Mesendoderm (in vitro differentiated cells): Measurements from ENCODE around the gene BMP8B.

Source experiments
- DNase-seq: peaks from one replicate; pipeline ENCODE4 v3.0.0; 2013
- H2AK5ac ChIP-seq: 2 replicates; pipeline ENCODE4 v1.6.1; 2013; ENCODE audit warnings: low read length, inconsistent platforms
- H2BK120ac ChIP-seq: 2 replicates; pipeline ENCODE4 v1.6.1; 2013; ENCODE audit warnings: low read depth, mild to moderate bottlenecking, low read length, moderate library complexity, mixed read lengths
- H2BK15ac ChIP-seq: replicated peaks from 2 replicates; pipeline ENCODE4 v1.6.1; 2013; ENCODE audit warnings: low read depth, mild to moderate bottlenecking, moderate library complexity
- H2BK5ac ChIP-seq: 2 replicates; pipeline ENCODE4 v1.6.1; 2013; ENCODE audit warnings: low read length, inconsistent platforms
- H3K18ac ChIP-seq: 2 replicates; pipeline ENCODE4 v1.6.1; 2013; ENCODE audit warnings: mild to moderate bottlenecking, low read length, mixed read lengths
- H3K23ac ChIP-seq: one replicate; pipeline ENCODE4 v1.6.1; 2013; ENCODE audit warnings: low read length
- H3K27ac ChIP-seq: 2 replicates; pipeline ENCODE4 v1.5.1; 2013; ENCODE audit warnings: low read depth, mild to moderate bottlenecking, inconsistent platforms, low read length, moderate library complexity
- H3K27me3 ChIP-seq: 2 replicates; pipeline ENCODE4 v1.6.1; 2013; ENCODE audit warnings: low read length, control low read depth, mild to moderate bottlenecking, inconsistent platforms; ENCODE audit not compliant: insufficient read depth, poor library complexity
- H3K36me3 ChIP-seq: 2 replicates; pipeline ENCODE4 v1.6.1; 2013; ENCODE audit warnings: low read length, inconsistent platforms; ENCODE audit not compliant: control insufficient read depth, insufficient read depth
- H3K4ac ChIP-seq: one replicate; pipeline ENCODE4 v1.6.1; 2013; ENCODE audit warnings: low read depth, mild to moderate bottlenecking, low read length, moderate library complexity
- H3K4me1 ChIP-seq: 2 replicates; pipeline ENCODE4 v1.6.1; 2013; ENCODE audit warnings: low read depth, low read length, inconsistent platforms; ENCODE audit not compliant: control insufficient read depth
- H3K4me2 ChIP-seq: 2 replicates; pipeline ENCODE4 v1.6.1; 2013; ENCODE audit warnings: low read length
- H3K4me3 ChIP-seq: 2 replicates; pipeline ENCODE4 v1.5.1; 2013; ENCODE audit warnings: mild to moderate bottlenecking, low read length
- H3K56ac ChIP-seq: one replicate; pipeline ENCODE4 v1.6.1; 2013; ENCODE audit warnings: low read length
- H3K79me1 ChIP-seq: 2 replicates; pipeline ENCODE4 v1.6.1; 2013; ENCODE audit warnings: low read length, inconsistent platforms
- H3K79me2 ChIP-seq: 2 replicates; pipeline ENCODE4 v1.6.1; 2013; ENCODE audit warnings: mild to moderate bottlenecking, low read length; ENCODE audit not compliant: control insufficient read depth, insufficient read depth
- H3K9ac ChIP-seq: 2 replicates; pipeline ENCODE4 v1.6.1; 2013; ENCODE audit warnings: low read length, inconsistent platforms
- H4K5ac ChIP-seq: one replicate; pipeline ENCODE4 v1.6.1; 2013; ENCODE audit warnings: low read length
- H4K8ac ChIP-seq: one replicate; pipeline ENCODE4 v1.6.1; 2013; ENCODE audit warnings: low read depth, mild to moderate bottlenecking, control low read depth, low read length, moderate library complexity
- WGBS: extraction: QIAGEN DNeasy Blood & Tissue Kit; methylation state at CpG from one replicate; pipeline ENCODE4 v1.1.7; 2013; ENCODE audit warnings: low lambda C conversion rate, missing lambda C conversion rate; ENCODE audit not compliant: insufficient coverage; ENCODE audit errors: extremely low coverage; 5-methylcytosine and 5-hydroxymethylcytosine counted together

Gene BMP8B

GRCh38 chr1:39733161-39733560, 55.5 kb downstream of the BMP8B start:
- WGBS: no CpG with 5 or more reads among the region's 7 CpGs
- DNase-seq: no peak
- Histone ChIP-seq H2AK5ac (no peak overlapping the region), H3K18ac (no peak overlapping the region), H3K4me2 (no peak overlapping the region), H3K79me2 (no peaks in the 10 kb centered on the region), H4K5ac (no peak overlapping the region), H3K4ac (no peak overlapping the region), H3K27me3 (peaks cover 17% of the 10 kb centered on the region), H4K8ac (no peak overlapping the region), H2BK5ac (no peak overlapping the region), H3K56ac (no peak overlapping the region), H3K79me1 (no peaks in the 10 kb centered on the region), H3K9ac (no peak overlapping the region), H3K4me1 (no peaks in the 10 kb centered on the region), H2BK15ac (no peak overlapping the region), H3K27ac (no peak overlapping the region), H3K4me3 (no peak overlapping the region), H3K36me3 (no peaks in the 10 kb centered on the region), H2BK120ac (no peak overlapping the region), H3K23ac (no peak overlapping the region)

DNA sequence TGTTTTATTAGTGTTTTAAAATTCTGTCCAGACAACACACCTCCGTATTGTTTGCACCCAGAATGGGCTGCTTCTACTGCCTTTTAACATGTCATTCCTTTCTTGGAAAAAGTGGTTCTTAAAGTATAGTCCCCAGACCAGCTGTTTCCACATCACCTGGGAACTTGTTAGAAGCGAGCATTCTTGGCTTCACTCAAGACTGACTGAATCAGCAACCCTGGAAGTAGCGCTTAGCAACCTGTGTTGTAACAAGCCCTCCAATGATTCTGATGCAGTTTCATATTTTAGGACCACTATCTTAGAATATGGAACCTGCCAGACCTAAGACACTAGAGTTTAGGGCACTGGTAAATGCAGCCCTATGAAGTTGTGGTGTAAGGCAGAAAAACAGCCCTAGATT, 55.9 kb downstream of the BMP8B start:
- Histone ChIP-seq H2AK5ac (no peak overlapping the region), H3K79me1 (no peaks in the 10 kb centered on the region), H2BK5ac (no peak overlapping the region), H3K36me3 (no peaks in the 10 kb centered on the region), H4K8ac (no peak overlapping the region), H3K4ac (no peak overlapping the region), H2BK15ac (no peak overlapping the region), H3K79me2 (no peaks in the 10 kb centered on the region), H4K5ac (no peak overlapping the region), H3K56ac (no peak overlapping the region), H3K4me1 (no peaks in the 10 kb centered on the region), H2BK120ac (no peak overlapping the region), H3K9ac (no peak overlapping the region), H3K27me3 (peaks cover 19% of the 10 kb centered on the region), H3K18ac (no peak overlapping the region), H3K4me3 (no peak overlapping the region), H3K23ac (no peak overlapping the region), H3K4me2 (no peak overlapping the region), H3K27ac (no peak overlapping the region)
- no CpG with 5 or more reads among the region's 3 CpGs for WGBS
- DNase-seq: no peak

DNA sequence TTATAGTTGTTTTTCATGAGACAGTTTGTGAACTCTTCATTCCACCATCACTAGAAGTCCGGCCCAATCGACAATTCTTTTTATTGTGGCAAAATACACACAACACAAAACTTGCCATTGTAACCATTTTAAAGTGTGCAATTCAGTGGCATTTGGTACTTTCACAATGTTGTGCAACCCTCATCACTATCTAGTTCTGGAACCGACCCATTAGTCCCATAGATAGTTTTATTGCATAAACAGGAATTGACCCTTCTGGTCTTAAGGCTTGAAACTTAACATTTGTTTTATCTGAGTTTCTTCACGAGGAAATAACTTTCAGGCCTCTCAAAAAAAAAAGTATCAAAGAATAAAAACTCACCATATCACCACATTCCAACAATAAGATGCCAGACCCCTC, 58.8 kb downstream of the BMP8B start:
- H3K4me3 ChIP-seq: no peak overlapping the region
- H3K79me1 ChIP-seq: no peaks in the 10 kb centered on the region
- H3K27me3 ChIP-seq: peaks cover 15% of the 10 kb centered on the region
- no peak overlapping the region for H3K4ac ChIP-seq
- no peak overlapping the region for H4K5ac ChIP-seq
- H3K4me1 ChIP-seq: no peaks in the 10 kb centered on the region
- H2BK5ac ChIP-seq: no peak overlapping the region
- H3K4me2 ChIP-seq: no peak overlapping the region
- no CpG with 5 or more reads among the region's 4 CpGs for WGBS
- no peak overlapping the region for H2BK15ac ChIP-seq
- H2AK5ac ChIP-seq: no peak overlapping the region
- H3K36me3 ChIP-seq: no peaks in the 10 kb centered on the region
- no peak overlapping the region for H3K23ac ChIP-seq
- H3K18ac ChIP-seq: no peak overlapping the region
- DNase-seq: no peak
- no peak overlapping the region for H3K9ac ChIP-seq
- H3K56ac ChIP-seq: no peak overlapping the region
- no peak overlapping the region for H4K8ac ChIP-seq
- H3K79me2 ChIP-seq: no peaks in the 10 kb centered on the region
- H3K27ac ChIP-seq: no peak overlapping the region
- no peak overlapping the region for H2BK120ac ChIP-seq

- no peak overlapping the region for H2BK5ac ChIP-seq
- H3K27me3 ChIP-seq: peaks cover 15% of the 10 kb centered on the region
- no peak overlapping the region for H3K23ac ChIP-seq
- WGBS: no CpG with 5 or more reads among the region's 3 CpGs
- no peak overlapping the region for H3K4me3 ChIP-seq
- H4K5ac ChIP-seq: no peak overlapping the region
- H3K27ac ChIP-seq: no peak overlapping the region
- H3K9ac ChIP-seq: no peak overlapping the region
- no peak overlapping the region for H2BK15ac ChIP-seq
- H2AK5ac ChIP-seq: no peak overlapping the region
- no peaks in the 10 kb centered on the region for H3K36me3 ChIP-seq
- no peak overlapping the region for H2BK120ac ChIP-seq
- no peaks in the 10 kb centered on the region for H3K79me2 ChIP-seq
- no peak overlapping the region for H3K18ac ChIP-seq
- H3K79me1 ChIP-seq: no peaks in the 10 kb centered on the region
- no peak overlapping the region for H3K4me2 ChIP-seq
- H3K56ac ChIP-seq: no peak overlapping the region
- H3K4me1 ChIP-seq: no peaks in the 10 kb centered on the region
- H4K8ac ChIP-seq: no peak overlapping the region
- no peak for DNase-seq
- no peak overlapping the region for H3K4ac ChIP-seq
Observed at GRCh38 chr1:39729030-39729429, 59.6 kb downstream of the BMP8B start.

GRCh38 chr1:39727932-39728317, 60.7 kb downstream of the BMP8B start:
- no peak for DNase-seq
- H3K27ac ChIP-seq: no peak overlapping the region
- H3K4me2 ChIP-seq: no peak overlapping the region
- H3K4me3 ChIP-seq: no peak overlapping the region
- H3K18ac ChIP-seq: no peak overlapping the region
- peaks cover 13% of the 10 kb centered on the region for H3K27me3 ChIP-seq
- H3K36me3 ChIP-seq: no peaks in the 10 kb centered on the region
- no peak overlapping the region for H3K23ac ChIP-seq
- no peak overlapping the region for H2AK5ac ChIP-seq
- H3K79me1 ChIP-seq: no peaks in the 10 kb centered on the region
- no peak overlapping the region for H3K4ac ChIP-seq
- H2BK15ac ChIP-seq: no peak overlapping the region
- no peaks in the 10 kb centered on the region for H3K4me1 ChIP-seq
- no peak overlapping the region for H2BK5ac ChIP-seq
- no CpG with 5 or more reads among the region's 14 CpGs for WGBS
- no peak overlapping the region for H3K9ac ChIP-seq
- no peak overlapping the region for H2BK120ac ChIP-seq
- H3K56ac ChIP-seq: no peak overlapping the region
- H4K5ac ChIP-seq: no peak overlapping the region
- no peak overlapping the region for H4K8ac ChIP-seq
- H3K79me2 ChIP-seq: no peaks in the 10 kb centered on the region

DNA sequence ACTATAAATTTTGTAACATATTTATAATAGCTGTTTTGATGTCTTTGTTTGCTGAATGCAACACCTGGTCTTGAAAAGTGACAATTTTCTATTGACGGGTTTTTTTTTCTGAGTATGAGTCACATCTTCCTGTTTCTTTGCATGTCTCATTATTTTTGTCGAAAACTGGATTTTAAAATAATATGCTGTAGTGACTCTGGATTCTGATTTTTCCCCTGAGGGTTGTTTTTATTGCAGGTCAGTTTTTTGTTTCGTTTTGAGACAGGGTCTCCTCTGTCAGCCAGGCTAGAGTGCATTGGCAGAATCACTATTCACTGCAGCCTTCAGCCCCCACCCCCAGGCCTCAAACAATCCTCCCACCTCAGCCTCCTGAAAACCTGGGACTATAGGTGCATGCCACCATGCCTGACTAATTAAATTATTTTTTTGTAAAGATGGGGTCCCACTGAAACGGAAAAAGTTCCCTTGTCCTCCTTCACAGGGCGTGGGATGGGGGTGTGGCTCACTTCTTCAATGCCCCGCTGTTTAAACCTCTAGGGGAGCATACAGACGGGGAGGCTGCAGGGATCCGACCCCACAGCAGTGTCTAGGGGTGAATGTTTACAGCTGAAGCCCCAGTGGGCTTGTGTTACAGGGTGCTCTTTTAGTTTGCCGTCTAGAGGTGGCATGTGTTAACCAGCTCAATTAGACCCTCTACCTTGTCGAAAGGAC, 61.3 kb downstream of the BMP8B start:
- no peak overlapping the region for H2BK120ac ChIP-seq
- no peak overlapping the region for H3K23ac ChIP-seq
- no peak overlapping the region for H4K8ac ChIP-seq
- no peak overlapping the region for H3K9ac ChIP-seq
- no peak overlapping the region for H3K18ac ChIP-seq
- H3K56ac ChIP-seq: no peak overlapping the region
- no peak overlapping the region for H3K4me3 ChIP-seq
- no peaks in the 10 kb centered on the region for H3K79me2 ChIP-seq
- no peak overlapping the region for H2BK5ac ChIP-seq
- no peaks in the 10 kb centered on the region for H3K4me1 ChIP-seq
- H2BK15ac ChIP-seq: no peak overlapping the region
- H2AK5ac ChIP-seq: no peak overlapping the region
- no peak overlapping the region for H3K4ac ChIP-seq
- no CpG with 5 or more reads among the region's 10 CpGs for WGBS
- H3K27ac ChIP-seq: no peak overlapping the region
- no peak for DNase-seq
- no peak overlapping the region for H4K5ac ChIP-seq
- H3K27me3 ChIP-seq: peaks cover 9% of the 10 kb centered on the region
- no peaks in the 10 kb centered on the region for H3K36me3 ChIP-seq
- no peak overlapping the region for H3K4me2 ChIP-seq
- no peaks in the 10 kb centered on the region for H3K79me1 ChIP-seq
